RPMI7951 (cell line): ENCODE measurements around the gene S100A3. TPM values are rescaled to one million over a fixed set of nuclear protein-coding genes. Genes with fewer than 3 reads are reported as not detected.
A peak's percentile ranks its signal among the peaks of the same experiment; 100 is the strongest.

Experiments
- DNase-seq: peaks from one replicate; pipeline ENCODE4 v3.0.0-alpha.2; 2012; ENCODE audit warnings: low read depth
- total RNA-seq: library from RNA; depleted of rRNA; stranded (reverse); fragments of >200 nt; shearing (Covaris generic); gene quantifications from 2 replicates; pipeline ENCODE4 v1.2.3, GENCODE V29; 2014; rRNA removed

S100A3 gene
- total RNA-seq, 1 experiment from 2014 or later: 7.7 TPM

DNA sequence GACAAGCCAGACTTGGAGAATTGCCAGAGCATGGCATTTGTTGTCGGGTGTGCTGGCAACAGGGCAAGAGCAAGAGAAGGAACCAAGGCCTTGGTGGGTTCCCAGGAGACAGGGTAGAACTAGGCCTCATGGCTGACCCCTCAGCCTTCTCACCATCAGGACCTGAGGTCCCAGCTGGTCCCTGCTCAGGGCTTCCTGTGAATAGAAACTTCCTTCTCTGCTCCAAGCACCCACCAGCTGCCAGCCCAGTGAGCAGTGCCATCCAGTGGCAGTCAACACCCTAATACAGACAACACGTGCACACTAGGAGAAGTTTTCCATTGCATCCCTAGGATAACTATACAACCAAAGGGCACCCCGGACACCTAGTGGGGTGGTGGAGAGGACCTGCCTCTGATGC, 36.0 kb downstream of the S100A3 start:
- peak; percentile 21 for DNase-seq

DNA sequence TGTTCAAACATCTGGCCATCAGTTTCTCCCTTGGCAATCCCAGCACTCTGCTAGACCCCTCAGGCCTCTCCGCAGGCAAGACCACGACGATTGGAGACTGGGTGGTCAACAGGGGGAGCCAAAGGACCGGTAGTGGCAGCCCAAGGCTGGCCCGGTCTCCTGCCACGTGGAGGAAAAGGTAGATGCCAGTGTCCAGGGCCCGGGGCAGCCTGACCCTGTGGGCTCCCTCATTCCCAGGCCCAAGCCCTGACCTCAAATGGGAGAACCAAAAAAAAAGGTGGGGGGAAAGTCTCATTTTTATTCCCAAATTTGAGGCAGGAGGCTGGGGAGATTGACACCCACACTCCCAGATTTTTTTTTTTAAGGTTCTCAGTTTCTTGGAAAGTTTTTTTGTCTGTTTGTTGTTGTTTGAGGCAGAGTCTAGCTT, 38.1 kb downstream of the S100A3 start:
- peak; percentile 69 for DNase-seq

DNA sequence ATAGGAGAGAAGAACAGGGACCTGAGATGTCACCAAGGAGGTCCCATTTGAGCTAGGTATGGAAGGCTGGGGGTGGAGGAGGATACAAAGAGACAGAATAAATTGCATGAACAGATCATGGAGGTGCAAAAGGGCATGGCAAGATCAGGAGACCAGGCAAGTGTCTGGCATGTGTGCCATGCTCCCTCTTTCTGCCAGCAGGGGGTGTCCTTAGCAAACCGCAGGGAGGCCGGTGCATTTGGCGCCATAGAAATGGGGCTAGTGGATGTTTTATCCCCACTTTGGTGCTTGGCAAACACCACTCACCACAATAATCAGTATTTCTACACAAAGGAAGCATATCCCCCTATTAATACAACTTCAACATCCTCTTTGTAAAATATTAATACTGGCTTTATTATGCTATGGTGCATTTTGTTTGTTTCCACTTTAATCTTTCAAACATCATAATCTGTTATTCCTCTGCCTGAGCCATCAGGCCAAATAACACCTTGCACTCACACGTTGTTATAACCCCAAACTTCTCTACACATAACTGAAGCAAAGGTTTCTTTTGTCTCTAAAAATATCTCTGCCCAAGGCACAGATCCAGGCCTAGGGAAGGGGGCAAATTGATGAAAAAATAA, 39.2 kb downstream of the S100A3 start:
- peak; percentile 51 for DNase-seq

DNA sequence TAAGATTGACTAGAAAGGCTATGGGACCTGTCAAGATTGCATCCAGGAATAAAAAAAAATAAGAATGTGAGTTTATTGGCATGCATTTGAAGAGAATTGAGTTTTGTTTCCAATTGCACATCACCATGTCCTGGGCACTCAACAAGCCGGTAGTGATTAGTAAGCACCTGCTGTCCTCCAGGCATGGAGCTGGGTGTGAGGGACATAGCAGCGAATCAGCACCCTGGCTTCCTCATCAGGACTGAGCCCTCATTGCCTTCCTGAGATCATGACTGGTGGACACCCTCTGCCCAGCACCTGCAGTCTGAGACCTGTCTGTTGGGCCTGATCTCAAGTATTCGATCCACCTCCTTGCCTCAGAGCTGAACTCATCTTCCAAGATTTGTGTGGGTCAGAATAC, 40.0 kb downstream of the S100A3 start:
- no peak for DNase-seq

DNA sequence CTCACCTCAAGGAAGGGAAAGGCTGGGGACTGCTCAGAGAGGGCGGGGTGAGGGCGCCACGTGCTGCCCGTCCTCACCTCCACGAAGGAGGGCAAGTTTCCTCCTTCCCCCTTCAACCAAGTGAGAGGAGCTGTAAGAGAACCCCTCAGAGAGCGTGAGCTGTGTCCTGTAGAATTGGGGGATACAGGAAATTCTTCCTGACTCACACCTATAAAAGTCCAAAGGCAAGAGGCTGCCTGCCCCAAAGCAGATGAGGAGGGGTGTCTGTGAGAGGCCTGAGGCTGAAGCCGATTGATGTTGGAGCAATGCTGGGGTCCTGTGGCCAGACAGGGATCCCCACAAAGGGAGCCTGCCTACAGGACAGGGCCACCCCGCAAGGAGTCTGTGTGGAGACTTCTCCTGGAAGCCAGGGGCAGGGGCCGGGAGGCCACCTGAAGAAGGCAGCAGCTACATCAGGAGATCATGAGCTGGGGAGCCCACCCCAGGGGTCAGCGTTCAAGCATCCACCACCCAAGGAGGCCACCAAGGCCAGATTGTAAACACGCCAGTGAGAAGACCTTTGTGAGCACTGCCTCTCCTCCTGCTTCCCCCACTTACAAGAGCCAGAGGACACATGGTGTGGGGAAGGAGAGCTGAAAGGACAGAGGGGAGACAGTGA, 41.0 kb downstream of the S100A3 start:
- no peak for DNase-seq

DNA sequence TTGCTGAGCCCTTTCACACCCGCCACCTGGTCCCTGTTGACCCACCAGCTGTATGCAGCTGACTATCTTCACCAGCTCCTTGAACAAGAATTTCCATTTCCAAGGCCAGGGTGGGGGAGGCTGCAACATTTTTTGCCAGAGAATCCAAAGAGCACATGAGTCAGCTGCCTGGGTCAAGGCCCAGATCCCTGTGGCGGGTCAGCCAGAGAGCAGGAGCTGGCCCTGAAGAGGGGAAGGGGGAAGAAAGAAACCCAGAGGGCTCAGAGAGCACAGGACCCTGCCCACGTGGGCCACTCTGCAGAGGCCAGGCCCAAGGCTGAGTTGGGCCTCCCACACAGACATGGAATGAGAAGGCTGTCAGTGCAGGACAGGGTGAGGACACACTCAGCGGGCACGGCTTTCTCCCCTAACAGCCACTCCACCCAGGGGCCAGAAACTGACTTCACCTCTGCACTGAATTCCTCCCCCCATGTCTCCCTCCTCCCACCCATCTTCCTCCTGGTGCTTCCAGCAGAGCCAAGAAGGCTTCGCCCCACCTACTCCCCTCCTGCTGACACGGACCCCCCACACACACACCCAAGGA, 42.1 kb downstream of the S100A3 start:
- peak; percentile 92 for DNase-seq

DNA sequence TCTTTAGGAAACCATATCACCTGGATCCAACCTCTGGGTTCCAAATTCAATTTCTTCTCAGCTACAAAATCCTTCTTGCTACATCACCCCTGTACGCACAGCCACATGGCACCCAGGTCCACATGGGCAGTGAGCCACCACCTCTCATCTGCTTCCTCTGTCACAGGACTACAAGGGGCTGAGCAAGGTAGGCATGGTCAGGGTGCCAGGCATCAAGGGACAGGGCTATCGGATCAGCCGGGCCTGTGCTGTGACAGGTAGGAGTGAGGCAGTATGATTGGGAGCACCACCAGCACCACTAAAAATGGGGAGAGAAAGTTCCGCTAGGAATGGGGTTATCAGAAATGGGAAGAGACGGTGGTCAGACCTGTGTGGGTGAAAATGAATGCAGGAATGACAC, 42.7 kb downstream of the S100A3 start:
- DNase-seq: no peak

DNA sequence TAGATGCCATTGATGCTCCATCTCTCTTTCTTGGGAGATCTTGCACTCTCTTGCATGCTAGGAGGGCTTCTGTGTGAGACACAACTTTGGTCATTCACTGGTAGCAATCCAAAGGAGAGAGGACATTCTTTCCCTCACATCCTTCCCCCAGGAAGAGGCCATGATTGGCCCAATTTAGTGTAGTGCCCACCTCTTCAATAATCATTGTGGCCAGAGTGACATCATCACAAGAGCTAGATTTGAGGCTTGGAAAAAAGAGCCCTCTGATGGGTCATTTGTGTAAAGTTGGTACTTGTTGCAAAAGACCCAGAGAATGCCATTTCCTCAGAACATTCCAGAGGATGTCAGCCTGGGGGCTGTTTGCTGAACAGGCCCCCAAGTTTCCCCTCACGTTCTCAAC, 43.5 kb downstream of the S100A3 start:
- DNase-seq: peak; percentile 14

DNA sequence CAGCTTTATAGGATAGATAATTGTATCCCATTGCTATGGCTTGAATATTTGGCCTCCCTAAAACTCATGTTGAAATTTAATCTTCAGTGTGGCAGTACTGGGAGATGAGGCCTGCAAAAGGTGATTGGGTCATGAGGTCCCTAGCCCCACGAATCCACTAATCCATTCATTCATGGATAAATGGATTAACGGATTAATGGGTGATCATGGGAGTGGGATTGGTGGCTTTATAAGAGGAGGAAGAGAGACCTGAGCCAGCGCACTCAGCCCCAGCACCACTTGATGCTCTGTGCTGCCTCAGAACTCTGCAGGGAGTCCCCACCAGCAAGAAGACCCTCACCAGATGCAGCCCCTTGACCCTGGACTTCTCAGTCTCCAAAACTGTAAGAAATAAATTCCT, 45.3 kb downstream of the S100A3 start:
- no peak for DNase-seq

DNA sequence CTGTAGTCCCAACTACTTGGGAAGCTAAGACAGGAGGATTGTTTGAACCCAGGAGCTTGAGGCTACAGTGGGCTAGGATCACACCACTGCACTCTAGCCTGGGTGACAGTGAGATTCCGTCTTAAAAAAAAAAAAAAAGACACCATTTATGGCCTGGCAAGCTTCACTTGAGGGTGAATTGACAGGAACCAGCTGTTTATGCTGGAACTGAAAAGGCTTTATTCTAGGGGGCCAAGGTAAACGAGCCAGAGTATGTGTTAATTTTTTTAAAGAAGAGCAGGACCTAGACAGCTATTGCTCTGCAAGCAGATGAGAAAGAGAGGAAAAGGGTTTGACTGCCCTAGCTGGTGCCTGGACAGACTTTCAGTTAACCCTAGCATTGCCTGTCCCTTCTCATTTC, 50.3 kb downstream of the S100A3 start:
- DNase-seq: peak; percentile 13

Other genes with a start within 250 kb of the S100A3 start
- gene PGLYRP3, start 236.3 kb downstream of the S100A3 start, total RNA-seq: not detected in 2 replicates
- gene PGLYRP4, start 200.4 kb downstream of the S100A3 start, total RNA-seq: not detected in 2 replicates
- gene S100A9, start 191.4 kb downstream of the S100A3 start, total RNA-seq: 1.1 and 2.4 TPM in 2 replicates
- gene S100A12, start 173.6 kb downstream of the S100A3 start, total RNA-seq: not detected in 2 replicates
- 0.68 and 4.7 TPM in 2 replicates for gene S100A8, start 158.2 kb downstream of the S100A3 start, total RNA-seq
- gene S100A7A, start 132.7 kb downstream of the S100A3 start, total RNA-seq: not detected in 2 replicates
- gene S100A7, start 88.6 kb downstream of the S100A3 start, total RNA-seq: not detected in 2 replicates
- 1,539 and 1,679 TPM in 2 replicates for gene S100A6, start 13.3 kb downstream of the S100A3 start, total RNA-seq
- 1.4 and 2.2 TPM in 2 replicates for gene S100A5, start 8.3 kb downstream of the S100A3 start, total RNA-seq
- gene S100A4, start 3.5 kb downstream of the S100A3 start, total RNA-seq: 836 and 954 TPM in 2 replicates
- gene S100A2, start 16.6 kb upstream of the S100A3 start, total RNA-seq: 9.0 and 11.2 TPM in 2 replicates
- gene S100A16, start 63.9 kb upstream of the S100A3 start, total RNA-seq: 328 and 342 TPM in 2 replicates
- gene S100A14, start 67.1 kb upstream of the S100A3 start, total RNA-seq: 0.39 TPM in 1 of 2 replicates, not detected in the other
- gene S100A13, start 78.2 kb upstream of the S100A3 start, total RNA-seq: 571 and 674 TPM in 2 replicates
- 4.7 and 5.1 TPM in 2 replicates for gene S100A1, start 79.2 kb upstream of the S100A3 start, total RNA-seq
- 34.7 and 35.0 TPM in 2 replicates for gene CHTOP, start 84.8 kb upstream of the S100A3 start, total RNA-seq
- gene SNAPIN, start 109.4 kb upstream of the S100A3 start, total RNA-seq: 74.9 and 75.2 TPM in 2 replicates
- gene ILF2, start 121.7 kb upstream of the S100A3 start, total RNA-seq: 295 and 309 TPM in 2 replicates
- gene NPR1, start 129.4 kb upstream of the S100A3 start, total RNA-seq: not detected in 2 replicates
- gene INTS3, start 178.8 kb upstream of the S100A3 start, total RNA-seq: 18.4 and 20.4 TPM in 2 replicates
- gene SLC27A3, start 226.1 kb upstream of the S100A3 start, total RNA-seq: 7.4 and 7.5 TPM in 2 replicates